Esophagus muscularis mucosa (tissue), 4 donors: ENCODE measurements around the gene TMEM150C.

Experiments used
- CTCF ChIP-seq, 3 experiments: fragments of 200-600 bp in 2 of 3; fragments of 450-650 bp in 1 of 3; sonication (generic) in 2 of 3; IDR thresholded peaks; one replicate each; pipeline ENCODE4 v1.5.1; 2017 to 2019; ENCODE audit warnings: antibody characterized with exemption in 3 of 3, mild to moderate bottlenecking in 2 of 3, moderate library complexity in 1 of 3
- EP300 ChIP-seq: sonication (generic); formaldehyde crosslinking; IDR thresholded peaks from one replicate; pipeline ENCODE4 v1.6.1; 2017; ENCODE audit warnings: antibody characterized with exemption
- POLR2A ChIP-seq: fragments of 450-650 bp; IDR thresholded peaks from one replicate; pipeline ENCODE4 v1.6.1; 2017; ENCODE audit warnings: antibody characterized with exemption, moderate library complexity, mild to moderate bottlenecking, low read depth

DNA sequence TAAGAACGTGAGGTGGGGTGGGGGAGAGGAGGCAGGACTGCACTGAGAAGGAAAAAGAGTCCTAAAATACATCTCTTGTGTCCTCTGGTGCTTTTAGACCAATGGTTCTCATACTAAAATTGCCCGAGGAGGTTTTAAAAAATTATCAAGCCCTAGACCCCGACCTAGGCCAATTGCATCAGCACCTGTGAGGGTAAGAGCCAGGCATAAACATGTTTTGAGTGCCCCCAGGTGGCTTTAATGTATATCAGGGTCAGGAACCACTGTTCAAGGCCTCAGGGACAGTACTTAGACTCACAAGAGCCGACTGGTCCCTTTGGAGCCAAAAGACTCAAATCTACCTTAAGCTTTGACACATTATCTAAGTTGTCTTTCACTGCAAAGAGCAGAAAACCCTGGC lies 37.5 kb upstream of the TMEM150C start:
- no peak for TF ChIP-seq CTCF (IDR thresholded peaks at IDR 0.05)
- TF ChIP-seq POLR2A = no peak
- TF ChIP-seq EP300 = no peak
